Upper lobe of right lung (tissue), 1 donor: ENCODE data around the gene STAT5B. TPM values are rescaled to one million over a fixed set of nuclear protein-coding genes. Genes with fewer than 3 reads are reported as not detected.
A peak's percentile ranks its signal among the peaks of the same experiment; 100 is the strongest.
"Not testable (repeated sequence)": the region's sequence is repeated elsewhere in the genome, so short reads cannot be mapped to it uniquely, and the experiment has no call there.

ENCODE experiments used
- ATAC-seq: fragments of 200-7000 bp; cut with Tn5 transposase; one replicate; pipeline ENCODE4 v1.9.1; 2020; ENCODE audit warnings: mild to moderate bottlenecking, moderate library complexity
- DNase-seq: peaks from one replicate; pipeline ENCODE4 v3.0.0-alpha.2; 2020
- H3K27ac ChIP-seq: fragments of 200-600 bp; one replicate; pipeline ENCODE4 v1.8.0; 2022
- H3K27me3 ChIP-seq: fragments of 200-600 bp; one replicate; pipeline ENCODE4 v1.8.0; 2022; ENCODE audit warnings: mild to moderate bottlenecking
- H3K36me3 ChIP-seq: fragments of 200-600 bp; one replicate; pipeline ENCODE4 v1.8.0; 2022
- H3K4me1 ChIP-seq: fragments of 200-600 bp; one replicate; pipeline ENCODE4 v1.8.0; 2022
- H3K4me3 ChIP-seq: fragments of 200-600 bp; one replicate; pipeline ENCODE4 v1.8.0; 2022; ENCODE audit warnings: mild to moderate bottlenecking
- H3K9me3 ChIP-seq: fragments of 200-600 bp; one replicate; pipeline ENCODE4 v1.8.0; 2022
- intact Hi-C: fragments of 100-400 bp; cut with DNase I; formaldehyde crosslinking; loops from one replicate; pipeline ENCODE4 v1.11.0; 2022
- long read RNA-seq: library from polyadenylated mRNA; unstranded; transcript quantifications from one replicate; pipeline ENCODE4 v2.0.0, GENCODE V29; 2021
- total RNA-seq: library from RNA; stranded (reverse); fragmentation: NEBNext Ultra II Directional; extraction: Animal tissue kit (Norgen Biotek cat#: 25700); gene quantifications from one replicate; pipeline ENCODE4 v1.2.1, GENCODE V29; 2021
- TF ChIP-seq, protein P1 (sequence below): fragments of 200-600 bp; IDR thresholded peaks from one replicate; pipeline ENCODE4 v1.8.0; 2022; ENCODE audit warnings: antibody characterized with exemption
- donor health status: DM: no; HTN: yes; CAD: no; lungs with severe emphysema.

STAT5B gene
- 71.0 TPM for total RNA-seq
- long read RNA-seq, full-length matches to known transcripts: 90 of 160 reads
- long read RNA-seq, partial matches to known transcripts: 26 of 160 reads
- long read RNA-seq, other reads (novel, unspliced or antisense): 44 of 160 reads

- TF ChIP-seq, protein P1, sequence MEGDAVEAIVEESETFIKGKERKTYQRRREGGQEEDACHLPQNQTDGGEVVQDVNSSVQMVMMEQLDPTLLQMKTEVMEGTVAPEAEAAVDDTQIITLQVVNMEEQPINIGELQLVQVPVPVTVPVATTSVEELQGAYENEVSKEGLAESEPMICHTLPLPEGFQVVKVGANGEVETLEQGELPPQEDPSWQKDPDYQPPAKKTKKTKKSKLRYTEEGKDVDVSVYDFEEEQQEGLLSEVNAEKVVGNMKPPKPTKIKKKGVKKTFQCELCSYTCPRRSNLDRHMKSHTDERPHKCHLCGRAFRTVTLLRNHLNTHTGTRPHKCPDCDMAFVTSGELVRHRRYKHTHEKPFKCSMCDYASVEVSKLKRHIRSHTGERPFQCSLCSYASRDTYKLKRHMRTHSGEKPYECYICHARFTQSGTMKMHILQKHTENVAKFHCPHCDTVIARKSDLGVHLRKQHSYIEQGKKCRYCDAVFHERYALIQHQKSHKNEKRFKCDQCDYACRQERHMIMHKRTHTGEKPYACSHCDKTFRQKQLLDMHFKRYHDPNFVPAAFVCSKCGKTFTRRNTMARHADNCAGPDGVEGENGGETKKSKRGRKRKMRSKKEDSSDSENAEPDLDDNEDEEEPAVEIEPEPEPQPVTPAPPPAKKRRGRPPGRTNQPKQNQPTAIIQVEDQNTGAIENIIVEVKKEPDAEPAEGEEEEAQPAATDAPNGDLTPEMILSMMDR: no peak
- peak within 1 kb of the TSS; percentile 85 for H3K4me3 ChIP-seq
- H3K36me3 ChIP-seq: no peaks in the 10 kb centered on the region
- H3K27me3 ChIP-seq: no peaks in the 10 kb centered on the region
- ATAC-seq (peak; percentile 97), DNase-seq (peak; percentile 90)
- intact Hi-C loops: no loop called here
- H3K9me3 ChIP-seq: no peaks in the 10 kb centered on the region
- peaks cover 40% of the 10 kb centered on the region for H3K4me1 ChIP-seq
- peak within 1 kb of the TSS; percentile 91 for H3K27ac ChIP-seq
Observed at GRCh38 chr17:42276359-42276608, at the start of gene STAT5B. Gene STAT5B (minus strand): TSS chr17:42276391. CDS start chr17:42232127, 44,264 bp downstream.

DNA sequence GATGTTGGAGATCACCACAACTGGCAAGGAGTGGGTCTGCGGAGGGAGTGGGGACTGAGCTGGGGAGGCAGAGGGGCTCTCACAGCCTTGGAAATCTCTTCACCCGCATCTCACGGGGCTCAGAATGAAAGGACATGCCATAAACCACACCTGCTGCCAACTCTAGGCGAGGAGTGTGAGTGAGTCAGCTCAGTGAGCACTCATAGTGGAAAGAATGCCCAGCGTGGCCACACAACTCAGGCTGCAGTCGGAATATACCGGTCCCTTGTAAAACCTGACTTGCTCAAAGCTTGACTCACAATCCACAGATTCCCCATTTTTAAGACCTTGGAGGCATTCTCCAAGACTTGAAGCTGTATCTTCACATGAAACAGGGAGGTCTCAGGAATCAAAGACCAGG, 48.8 kb upstream of the STAT5B start:
- H3K9me3 ChIP-seq: no peaks in the 10 kb centered on the region
- intact Hi-C loops: no loop called here
- H3K36me3 ChIP-seq: peaks cover 100% of the 10 kb centered on the region
- no peak for DNase-seq
- no peaks in the 10 kb centered on the region for H3K27me3 ChIP-seq
- H3K27ac ChIP-seq: peak overlapping the region; percentile 17
- TF ChIP-seq, protein P1: no peak
- ATAC-seq: peak; percentile 60
- H3K4me1 ChIP-seq: peaks cover 22% of the 10 kb centered on the region
- no peak overlapping the region for H3K4me3 ChIP-seq

DNA sequence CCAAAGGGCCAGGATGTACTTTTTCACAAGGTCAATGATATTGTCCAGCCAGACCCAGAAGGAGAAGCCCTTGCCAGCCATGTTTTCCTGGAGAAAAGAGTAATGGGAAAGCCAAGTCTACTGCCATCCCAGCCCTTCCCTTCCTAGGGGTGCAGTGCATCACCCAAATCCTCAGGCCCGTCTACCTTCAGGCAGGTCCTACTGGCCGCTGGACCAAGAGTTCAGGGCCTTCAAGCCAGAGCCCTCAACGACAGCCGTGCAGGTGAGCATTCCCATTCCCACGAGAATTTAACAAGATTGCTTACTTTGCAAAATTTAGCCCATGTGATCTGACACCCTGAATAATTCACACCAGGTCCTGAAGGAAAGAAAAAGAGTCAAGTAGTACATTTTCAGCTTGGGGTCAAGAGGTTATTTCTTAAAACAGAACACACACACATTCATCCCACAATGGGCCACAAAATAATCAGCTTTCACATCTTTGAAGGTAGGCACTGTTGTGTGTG, 47.1 kb upstream of the STAT5B start:
- Histone ChIP-seq H3K27ac (no peak overlapping the region), H3K9me3 (no peaks in the 10 kb centered on the region), H3K27me3 (no peaks in the 10 kb centered on the region), H3K4me3 (no peak overlapping the region), H3K4me1 (peaks cover 11% of the 10 kb centered on the region), H3K36me3 (peaks cover 100% of the 10 kb centered on the region)
- ATAC-seq (no peak), DNase-seq (no peak)
- TF ChIP-seq, protein P1: no peak
- intact Hi-C loops: loop anchor here (5.0 kb wide), 1 partner anchor 84 kb away; no protein-coding TSS in a partner anchor

GRCh38 chr17:42322382-42323267, 46.4 kb upstream of the STAT5B start:
- Histone ChIP-seq H3K4me3 (no peak overlapping the region), H3K36me3 (peaks cover 100% of the 10 kb centered on the region), H3K9me3 (no peaks in the 10 kb centered on the region), H3K4me1 (peaks cover 11% of the 10 kb centered on the region), H3K27ac (no peak overlapping the region), H3K27me3 (no peaks in the 10 kb centered on the region)
- peak; percentile 95 for ATAC-seq
- intact Hi-C loops: loop anchor here (5.0 kb wide), 1 partner anchor 85 kb away; no protein-coding TSS in a partner anchor
- TF ChIP-seq, protein P1: peak; percentile 99
- DNase-seq: peak; percentile 91

- no peak for ATAC-seq
- H3K4me1 ChIP-seq: peaks cover 11% of the 10 kb centered on the region
- intact Hi-C loops: loop anchor here (5.0 kb wide), 1 partner anchor 86 kb away; no protein-coding TSS in a partner anchor
- no peaks in the 10 kb centered on the region for H3K27me3 ChIP-seq
- H3K36me3 ChIP-seq: peaks cover 100% of the 10 kb centered on the region
- no peak overlapping the region for H3K27ac ChIP-seq
- no peak overlapping the region for H3K4me3 ChIP-seq
- TF ChIP-seq, protein P1: no peak
- DNase-seq: no peak
- H3K9me3 ChIP-seq: no peaks in the 10 kb centered on the region
Observed at GRCh38 chr17:42321555-42321954, 45.4 kb upstream of the STAT5B start.

GRCh38 chr17:42317967-42318366, 41.8 kb upstream of the STAT5B start:
- peaks cover 19% of the 10 kb centered on the region for H3K4me1 ChIP-seq
- ATAC-seq, H3K4me3 ChIP-seq, H3K9me3 ChIP-seq, H3K27me3 ChIP-seq, H3K27ac ChIP-seq, DNase-seq, intact Hi-C loops: not testable (repeated sequence)
- peaks cover 99% of the 10 kb centered on the region for H3K36me3 ChIP-seq
